H1 (cell line): Measurements from ENCODE around the gene EBF3. TPM values are rescaled to one million over a fixed set of nuclear protein-coding genes. Genes with fewer than 3 reads are reported as not detected.

Experiments
- KDM1A ChIP-seq: fragments of 200-600, 300-600 bp; sonication (generic); IDR thresholded peaks from 2 replicates; pipeline ENCODE4 v1.7.1; 2016; ENCODE audit warnings: mild to moderate bottlenecking, low read length, borderline replicate concordance
- MAX ChIP-seq: IDR thresholded peaks from 2 replicates; pipeline ENCODE4 v1.6.1; 2012; ENCODE audit warnings: inconsistent platforms
- NRF1 ChIP-seq: IDR thresholded peaks from 2 replicates; pipeline ENCODE4 v1.6.1; 2011; ENCODE audit warnings: mild to moderate bottlenecking, low read depth, low read length, improper control_type of control experiment
- TAF7 ChIP-seq: optimal IDR thresholded peaks from 2 replicates; pipeline ENCODE3; 2011; ENCODE audit warnings: low read depth, mild to moderate bottlenecking, inconsistent platforms, low read length, moderate library complexity, borderline replicate concordance
- TBP ChIP-seq: IDR thresholded peaks from 2 replicates; pipeline ENCODE4 v1.6.1; 2011; ENCODE audit warnings: low read depth, low read length, improper control_type of control experiment
- polyA plus RNA-seq, 7 experiments: library from polyadenylated mRNA; depleted of rRNA in 3 of 7; stranded (reverse) in 5 of 7; unstranded in 2 of 7; fragments of >200 nt in 5 of 7; fragments of 200-250 nt in 2 of 7; gene quantifications; 1 replicate in 5 of 7; 2 replicates in 1 of 7; 4 replicates in 1 of 7; pipeline versions ENCODE4 v1.2.1 to v1.2.3, GENCODE V29; 2011 to 2013; ENCODE audit warnings: missing spikeins in 2 of 7, mixed read lengths in 2 of 7
- total RNA-seq: library from RNA; stranded (reverse); fragmentation: NEBNext Ultra II Directional; extraction: Animal tissue kit (Norgen Biotek cat#: 25700); gene quantifications from 2 replicates; pipeline ENCODE4 v1.2.1, GENCODE V29; 2021

The EBF3 gene
- total and polyA plus RNA-seq, 2 of the 8 experiments (the other 6 are each of a cell fraction or from before 2014, with no cell fraction given): 0.08 to 0.26 TPM

- TF ChIP-seq NRF1: no peak
- TF ChIP-seq TAF7: no peak
- TF ChIP-seq KDM1A: no peak
- no peak for TF ChIP-seq MAX
- no peak for TF ChIP-seq TBP
Measured at GRCh38 chr10:129894698-129895097, 69.4 kb downstream of the EBF3 start (continued).
